Trophoblast cell (in vitro differentiated cells and primary cell): ENCODE results near the gene CCL25.

Experiments used
- DNase-seq, 2 donors: peaks; one replicate each; pipeline ENCODE4 v3.0.0-alpha.2; 2016
- H2AFZ ChIP-seq: 2 replicates; pipeline ENCODE4 v1.6.1; 2013; ENCODE audit warnings: low read length, moderate library complexity, mild to moderate bottlenecking; ENCODE audit not compliant: insufficient read depth, poor library complexity
- H2AK5ac ChIP-seq: 2 replicates; pipeline ENCODE4 v1.6.1; 2013; ENCODE audit warnings: mild to moderate bottlenecking, low read length
- H2BK120ac ChIP-seq: 2 replicates; pipeline ENCODE4 v1.6.1; 2013; ENCODE audit warnings: low read length, mild to moderate bottlenecking, moderate library complexity; ENCODE audit not compliant: insufficient read depth, poor library complexity
- H2BK12ac ChIP-seq: 2 replicates; pipeline ENCODE4 v1.6.1; 2013; ENCODE audit warnings: mild to moderate bottlenecking, low read length, moderate library complexity
- H2BK5ac ChIP-seq: 2 replicates; pipeline ENCODE4 v1.6.1; 2013; ENCODE audit warnings: low read length, low read depth, moderate library complexity, mild to moderate bottlenecking; ENCODE audit not compliant: poor library complexity
- H3K14ac ChIP-seq: 2 replicates; pipeline ENCODE4 v1.6.1; 2013; ENCODE audit warnings: mild to moderate bottlenecking, low read length
- H3K18ac ChIP-seq: 2 replicates; pipeline ENCODE4 v1.6.1; 2013; ENCODE audit warnings: mild to moderate bottlenecking, low read length
- H3K23ac ChIP-seq: 2 replicates; pipeline ENCODE4 v1.6.1; 2013; ENCODE audit warnings: low read length
- H3K27ac ChIP-seq: 2 replicates; pipeline ENCODE4 v1.5.1; 2013; ENCODE audit warnings: low read depth, mild to moderate bottlenecking, inconsistent platforms, low read length, moderate library complexity
- H3K27me3 ChIP-seq: 2 replicates; pipeline ENCODE4 v1.6.1; 2013; ENCODE audit warnings: inconsistent platforms, mild to moderate bottlenecking, low read length, moderate library complexity; ENCODE audit not compliant: insufficient read depth
- H3K36me3 ChIP-seq, 2 experiments: 1 replicate in 1 of 2; 2 replicates in 1 of 2; pipeline ENCODE4 v1.6.1; 2013; ENCODE audit warnings: low read length in 2 of 2, mild to moderate bottlenecking in 2 of 2, moderate library complexity in 1 of 2; ENCODE audit not compliant: insufficient read depth in 2 of 2, control insufficient read depth in 1 of 2
- H3K4ac ChIP-seq: 2 replicates; pipeline ENCODE4 v1.6.1; 2013; ENCODE audit warnings: low read depth, mild to moderate bottlenecking, low read length, moderate library complexity
- H3K4me1 ChIP-seq, 2 experiments: 1 replicate in 1 of 2; 2 replicates in 1 of 2; pipeline ENCODE4 v1.6.1; 2013; ENCODE audit warnings: low read length in 2 of 2, mild to moderate bottlenecking in 2 of 2, moderate library complexity in 1 of 2; ENCODE audit not compliant: insufficient read depth in 2 of 2, control insufficient read depth in 1 of 2
- H3K4me2 ChIP-seq: 2 replicates; pipeline ENCODE4 v1.6.1; 2013; ENCODE audit warnings: inconsistent platforms, mild to moderate bottlenecking, low read length, moderate library complexity
- H3K4me3 ChIP-seq: 2 replicates; pipeline ENCODE4 v1.5.1; 2013; ENCODE audit warnings: mild to moderate bottlenecking, low read depth, low read length, inconsistent platforms
- H3K79me1 ChIP-seq: one replicate; pipeline ENCODE4 v1.6.1; 2013; ENCODE audit warnings: low read length
- H3K79me2 ChIP-seq: 2 replicates; pipeline ENCODE4 v1.6.1; 2013; ENCODE audit warnings: low read length, mild to moderate bottlenecking; ENCODE audit not compliant: control insufficient read depth, insufficient read depth, poor library complexity
- H3K9ac ChIP-seq: 2 replicates; pipeline ENCODE4 v1.6.1; 2013; ENCODE audit warnings: mild to moderate bottlenecking, low read length
- H3K9me3 ChIP-seq: 2 replicates; pipeline ENCODE4 v1.6.1; 2013; ENCODE audit warnings: low read depth, mild to moderate bottlenecking, control low read depth, inconsistent platforms, low read length; ENCODE audit not compliant: insufficient read depth
- H4K12ac ChIP-seq: 2 replicates; pipeline ENCODE4 v1.6.1; 2013; ENCODE audit warnings: low read depth, mild to moderate bottlenecking, low read length, moderate library complexity
- H4K8ac ChIP-seq: 2 replicates; pipeline ENCODE4 v1.6.1; 2013; ENCODE audit warnings: low read depth, mild to moderate bottlenecking, low read length, moderate library complexity
- H4K91ac ChIP-seq: one replicate; pipeline ENCODE4 v1.6.1; 2013; ENCODE audit warnings: low read depth, mild to moderate bottlenecking, low read length, moderate library complexity
- WGBS: extraction: QIAGEN DNeasy Blood & Tissue Kit; methylation state at CpG from one replicate; pipeline ENCODE4 v1.1.7; 2013; ENCODE audit warnings: missing lambda C conversion rate; ENCODE audit not compliant: insufficient read length, insufficient coverage; ENCODE audit errors: extremely low coverage; 5-methylcytosine and 5-hydroxymethylcytosine counted together

The CCL25 gene

GRCh38 chr19:8017808-8018207 lies 34.8 kb upstream of the CCL25 start:
- no peak overlapping the region for H4K12ac ChIP-seq
- no peaks in the 10 kb centered on the region for H3K79me1 ChIP-seq
- H4K8ac ChIP-seq: no peak overlapping the region
- no peak overlapping the region for H2BK120ac ChIP-seq
- H3K4me3 ChIP-seq: peak overlapping the region; percentile 30
- no peak overlapping the region for H3K4me2 ChIP-seq
- no peak overlapping the region for H2AK5ac ChIP-seq
- no peak overlapping the region for H3K23ac ChIP-seq
- no peak overlapping the region for H3K14ac ChIP-seq
- no peak overlapping the region for H3K9ac ChIP-seq
- H3K4me1 ChIP-seq: no peaks in the 10 kb centered on the region
- no peak overlapping the region for H3K27ac ChIP-seq
- no peak overlapping the region for H2BK5ac ChIP-seq
- no peaks in the 10 kb centered on the region for H3K79me2 ChIP-seq
- no CpG with 5 or more reads among the region's 14 CpGs for WGBS
- peaks cover 2% of the 10 kb centered on the region for H3K9me3 ChIP-seq
- peak; percentile 54 to 77 for DNase-seq
- no peak overlapping the region for H3K4ac ChIP-seq
- H3K36me3 ChIP-seq: no peaks in the 10 kb centered on the region
- H2AFZ ChIP-seq: no peak overlapping the region
- H3K18ac ChIP-seq: no peak overlapping the region
- H3K27me3 ChIP-seq: no peaks in the 10 kb centered on the region
- H4K91ac ChIP-seq: no peak overlapping the region
- H2BK12ac ChIP-seq: no peak overlapping the region

- Histone ChIP-seq H2BK12ac (peak overlapping the region; percentile 4), H4K91ac (no peak overlapping the region), H2BK120ac (no peak overlapping the region), H3K4me2 (no peak overlapping the region), H3K4me3 (no peak overlapping the region), H4K8ac (no peak overlapping the region), H3K79me1 (peaks cover 1% of the 10 kb centered on the region), H3K4me1 (peaks cover 4 to 6% of the 10 kb centered on the region in 2 experiments), H2BK5ac (no peak overlapping the region), H3K36me3 (no peaks in the 10 kb centered on the region), H2AFZ (no peak overlapping the region), H3K18ac (no peak overlapping the region), H3K9me3 (peaks cover 2% of the 10 kb centered on the region), H3K23ac (no peak overlapping the region), H3K14ac (no peak overlapping the region), H3K27ac (no peak overlapping the region), H3K9ac (no peak overlapping the region), H4K12ac (no peak overlapping the region), H3K79me2 (no peaks in the 10 kb centered on the region), H3K4ac (no peak overlapping the region), H2AK5ac (no peak overlapping the region), H3K27me3 (no peaks in the 10 kb centered on the region)
- no CpG with 5 or more reads among the region's 9 CpGs for WGBS
- DNase-seq: no peak
Measured at GRCh38 chr19:8020681-8021080, 31.9 kb upstream of the CCL25 start.

GRCh38 chr19:8021374-8021773 lies 31.2 kb upstream of the CCL25 start:
- Histone ChIP-seq H3K4me2 (no peak overlapping the region), H3K18ac (no peak overlapping the region), H3K36me3 (no peaks in the 10 kb centered on the region), H2AFZ (no peak overlapping the region), H3K4me3 (no peak overlapping the region), H3K14ac (no peak overlapping the region), H4K91ac (no peak overlapping the region), H2BK12ac (peak overlapping the region; percentile 4), H3K4ac (no peak overlapping the region), H2BK5ac (no peak overlapping the region), H4K8ac (no peak overlapping the region), H3K9ac (no peak overlapping the region), H2AK5ac (no peak overlapping the region), H2BK120ac (no peak overlapping the region), H3K4me1 (peaks cover 4 to 6% of the 10 kb centered on the region in 2 experiments), H3K27ac (no peak overlapping the region), H3K79me1 (peaks cover 1% of the 10 kb centered on the region), H3K23ac (no peak overlapping the region), H4K12ac (no peak overlapping the region), H3K79me2 (no peaks in the 10 kb centered on the region), H3K9me3 (peaks cover 2% of the 10 kb centered on the region), H3K27me3 (no peaks in the 10 kb centered on the region)
- no peak for DNase-seq
- WGBS: no CpG with 5 or more reads among the region's 8 CpGs

GRCh38 chr19:8022275-8022674 lies 30.3 kb upstream of the CCL25 start:
- Histone ChIP-seq H3K23ac (no peak overlapping the region), H4K91ac (no peak overlapping the region), H2AFZ (no peak overlapping the region), H4K12ac (no peak overlapping the region), H3K27ac (no peak overlapping the region), H2BK5ac (no peak overlapping the region), H2BK12ac (no peak overlapping the region), H2BK120ac (no peak overlapping the region), H3K4me1 (peaks cover 4 to 7% of the 10 kb centered on the region in 2 experiments), H4K8ac (no peak overlapping the region), H3K79me1 (peaks cover 3% of the 10 kb centered on the region), H3K4me3 (no peak overlapping the region), H3K18ac (no peak overlapping the region), H3K79me2 (no peaks in the 10 kb centered on the region), H3K36me3 (no peaks in the 10 kb centered on the region), H3K9ac (no peak overlapping the region), H3K14ac (no peak overlapping the region), H3K9me3 (peaks cover 2% of the 10 kb centered on the region), H3K4ac (no peak overlapping the region), H2AK5ac (peak overlapping the region; percentile 73), H3K27me3 (no peaks in the 10 kb centered on the region), H3K4me2 (no peak overlapping the region)
- no CpG with 5 or more reads among the region's 13 CpGs for WGBS
- no peak for DNase-seq
